ENCODE results near the gene SMAD5.

The SMAD5 gene

GRCh38 chr5:136094913-136095641, 37.6 kb upstream of the SMAD5 start:
- DNase-seq (ENCODE audit: low read depth, low spot score): no peak
- Histone ChIP-seq H3K36me3 (ENCODE audit: insufficient read depth, low read length) (no peaks in the 10 kb centered on the region), H3K9ac (ENCODE audit: insufficient read length) (no peak overlapping the region), H3K27ac (no peak overlapping the region), H3K4me3 (no peak overlapping the region), H3K9me3 (ENCODE audit: low read depth, low read length) (no peaks in the 10 kb centered on the region)
- TF ChIP-seq POLR2AphosphoS5 (IDR thresholded peaks at IDR 0.05; ENCODE audit: borderline replicate concordance, low read depth, low read length): no peak
- TF ChIP-seq EZH2 (IDR thresholded peaks at IDR 0.05): no peak
- no peak for TF ChIP-seq FOXP2 (optimal IDR thresholded peaks at IDR 0.05; ENCODE audit: control extremely low read depth, extremely low read length, insufficient read depth)

DNA sequence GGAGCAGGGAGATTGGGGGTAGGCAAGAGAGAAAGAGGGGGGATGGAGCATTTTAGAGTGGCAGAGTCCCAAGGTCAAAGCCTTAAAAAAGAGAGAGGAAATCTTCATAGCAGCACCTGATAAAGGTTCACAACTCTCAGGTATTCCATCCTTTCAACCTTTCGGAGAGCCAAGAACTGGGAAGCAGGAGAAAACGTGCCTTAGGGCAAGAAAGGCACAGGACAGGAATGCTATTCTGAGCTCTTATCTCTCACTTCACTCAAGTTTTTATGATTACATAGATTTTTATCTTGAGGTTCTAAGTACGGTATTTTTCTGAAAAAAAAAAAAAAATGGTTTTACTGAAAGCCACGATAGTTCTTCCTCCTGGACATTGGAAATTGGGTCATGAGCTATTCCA, 34.5 kb upstream of the SMAD5 start:
- Histone ChIP-seq H3K9ac (ENCODE audit: insufficient read length) (no peak overlapping the region), H3K9me3 (ENCODE audit: low read depth, low read length) (no peaks in the 10 kb centered on the region), H3K27ac (no peak overlapping the region), H3K36me3 (ENCODE audit: insufficient read depth, low read length) (no peaks in the 10 kb centered on the region), H3K4me3 (no peak overlapping the region)
- TF ChIP-seq FOXP2 (optimal IDR thresholded peaks at IDR 0.05; ENCODE audit: control extremely low read depth, extremely low read length, insufficient read depth): no peak
- TF ChIP-seq EZH2 (IDR thresholded peaks at IDR 0.05): no peak
- TF ChIP-seq POLR2AphosphoS5 (IDR thresholded peaks at IDR 0.05; ENCODE audit: borderline replicate concordance, low read depth, low read length): no peak
- no peak for DNase-seq (ENCODE audit: low read depth, low spot score)

DNA sequence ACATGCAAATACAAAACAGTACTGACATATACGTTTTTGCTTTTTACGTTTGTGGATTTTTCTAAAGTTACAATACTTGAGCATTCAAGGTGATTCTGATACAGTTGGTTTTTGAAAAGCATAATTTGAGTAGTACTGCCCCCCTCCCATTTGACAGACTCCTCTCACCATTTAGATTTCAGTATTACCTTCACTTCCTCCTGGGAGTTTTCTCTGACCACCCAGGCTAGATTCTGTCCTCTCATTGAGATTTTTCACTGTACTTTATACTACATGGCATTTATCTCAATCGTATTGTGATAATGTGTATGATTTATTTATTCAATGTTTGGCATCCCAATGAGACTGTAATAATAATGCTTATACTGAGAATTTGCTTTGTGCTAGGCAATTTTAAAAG, 32.8 kb upstream of the SMAD5 start:
- no peak for DNase-seq (ENCODE audit: low read depth, low spot score)
- no peaks in the 10 kb centered on the region for H3K9me3 ChIP-seq (ENCODE audit: low read depth, low read length)
- TF ChIP-seq POLR2AphosphoS5 (IDR thresholded peaks at IDR 0.05; ENCODE audit: borderline replicate concordance, low read depth, low read length) (no peak), EZH2 (IDR thresholded peaks at IDR 0.05) (no peak), FOXP2 (optimal IDR thresholded peaks at IDR 0.05; ENCODE audit: control extremely low read depth, extremely low read length, insufficient read depth) (no peak)

GRCh38 chr5:136101884-136102283, 30.8 kb upstream of the SMAD5 start:
- TF ChIP-seq POLR2AphosphoS5 (IDR thresholded peaks at IDR 0.05; ENCODE audit: borderline replicate concordance, low read depth, low read length): no peak
- TF ChIP-seq FOXP2 (optimal IDR thresholded peaks at IDR 0.05; ENCODE audit: control extremely low read depth, extremely low read length, insufficient read depth): no peak
- no peak for TF ChIP-seq EZH2 (IDR thresholded peaks at IDR 0.05)
- H3K9me3 ChIP-seq (ENCODE audit: low read depth, low read length): no peaks in the 10 kb centered on the region
- no peak overlapping the region for H3K4me3 ChIP-seq
- H3K9ac ChIP-seq (ENCODE audit: insufficient read length): no peak overlapping the region
- no peak for DNase-seq (ENCODE audit: low read depth, low spot score)
- H3K36me3 ChIP-seq (ENCODE audit: insufficient read depth, low read length): no peaks in the 10 kb centered on the region
- H3K27ac ChIP-seq: no peak overlapping the region

More for the DNA sequence above, 32.8 kb upstream of the SMAD5 start:
- no peaks in the 10 kb centered on the region for H3K36me3 ChIP-seq (ENCODE audit: insufficient read depth, low read length)
- no peak overlapping the region for H3K27ac ChIP-seq
- no peak overlapping the region for H3K9ac ChIP-seq (ENCODE audit: insufficient read length)
- H3K4me3 ChIP-seq: no peak overlapping the region

- TF ChIP-seq POLR2AphosphoS5 (IDR thresholded peaks at IDR 0.05; ENCODE audit: borderline replicate concordance, low read depth, low read length): no peak
- TF ChIP-seq EZH2 (IDR thresholded peaks at IDR 0.05): no peak
- no peak for TF ChIP-seq FOXP2 (optimal IDR thresholded peaks at IDR 0.05; ENCODE audit: control extremely low read depth, extremely low read length, insufficient read depth)
- no peak overlapping the region for H3K27ac ChIP-seq
- H3K9me3 ChIP-seq (ENCODE audit: low read depth, low read length): no peaks in the 10 kb centered on the region
- H3K4me3 ChIP-seq: no peak overlapping the region
- H3K9ac ChIP-seq (ENCODE audit: insufficient read length): no peak overlapping the region
- no peak for DNase-seq (ENCODE audit: low read depth, low spot score)
- no peaks in the 10 kb centered on the region for H3K36me3 ChIP-seq (ENCODE audit: insufficient read depth, low read length)
Observed at GRCh38 chr5:136103118-136103517, 29.5 kb upstream of the SMAD5 start.

- Histone ChIP-seq H3K9ac (ENCODE audit: insufficient read length) (no peak overlapping the region), H3K36me3 (ENCODE audit: insufficient read depth, low read length) (no peaks in the 10 kb centered on the region), H3K4me3 (no peak overlapping the region), H3K9me3 (ENCODE audit: low read depth, low read length) (no peaks in the 10 kb centered on the region), H3K27ac (no peak overlapping the region)
- DNase-seq (ENCODE audit: low read depth, low spot score): no peak
- TF ChIP-seq FOXP2 (optimal IDR thresholded peaks at IDR 0.05; ENCODE audit: control extremely low read depth, extremely low read length, insufficient read depth) (no peak), POLR2AphosphoS5 (IDR thresholded peaks at IDR 0.05; ENCODE audit: borderline replicate concordance, low read depth, low read length) (no peak), EZH2 (IDR thresholded peaks at IDR 0.05) (no peak)
Observed at GRCh38 chr5:136104306-136104965, 28.2 kb upstream of the SMAD5 start.

DNA sequence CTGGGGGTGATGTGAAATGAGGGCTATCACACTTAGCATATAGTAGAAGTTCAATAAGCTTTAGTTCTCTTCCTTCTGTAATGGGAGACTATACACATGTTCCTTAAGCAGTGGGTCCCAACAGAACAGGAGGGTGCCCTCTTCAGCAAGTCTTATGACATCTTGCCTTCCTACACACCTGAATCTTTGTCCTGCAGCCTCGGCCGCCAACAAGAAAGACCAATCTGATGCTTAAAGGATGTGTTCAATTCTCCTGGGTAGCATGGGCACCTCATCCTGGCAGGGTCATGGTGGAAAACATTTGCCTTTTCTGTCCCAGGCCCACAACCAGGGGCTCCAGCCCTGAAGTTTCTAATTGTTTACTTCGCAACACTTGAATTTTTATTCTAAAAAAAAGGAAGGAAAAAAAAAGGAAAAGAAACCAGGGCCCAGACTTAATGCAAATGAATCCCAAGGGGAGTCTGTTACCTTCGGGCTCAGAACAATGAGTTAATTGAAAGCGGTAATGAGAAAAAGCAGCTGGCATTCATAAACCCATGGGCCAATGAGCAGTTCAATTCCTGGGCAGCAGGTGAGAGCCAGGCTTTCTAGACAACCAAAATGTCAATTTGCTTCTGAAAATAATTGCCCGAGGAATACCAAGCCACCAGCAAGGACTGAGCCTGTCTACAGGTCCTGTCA, 26.2 kb upstream of the SMAD5 start:
- no peak overlapping the region for H3K27ac ChIP-seq
- no peaks in the 10 kb centered on the region for H3K36me3 ChIP-seq (ENCODE audit: insufficient read depth, low read length)
- no peak for DNase-seq (ENCODE audit: low read depth, low spot score)
- TF ChIP-seq FOXP2 (optimal IDR thresholded peaks at IDR 0.05; ENCODE audit: control extremely low read depth, extremely low read length, insufficient read depth): no peak
- no peak for TF ChIP-seq EZH2 (IDR thresholded peaks at IDR 0.05)
- no peak for TF ChIP-seq POLR2AphosphoS5 (IDR thresholded peaks at IDR 0.05; ENCODE audit: borderline replicate concordance, low read depth, low read length)
- H3K4me3 ChIP-seq: no peak overlapping the region
- H3K9me3 ChIP-seq (ENCODE audit: low read depth, low read length): no peaks in the 10 kb centered on the region
- H3K9ac ChIP-seq (ENCODE audit: insufficient read length): no peak overlapping the region

DNA sequence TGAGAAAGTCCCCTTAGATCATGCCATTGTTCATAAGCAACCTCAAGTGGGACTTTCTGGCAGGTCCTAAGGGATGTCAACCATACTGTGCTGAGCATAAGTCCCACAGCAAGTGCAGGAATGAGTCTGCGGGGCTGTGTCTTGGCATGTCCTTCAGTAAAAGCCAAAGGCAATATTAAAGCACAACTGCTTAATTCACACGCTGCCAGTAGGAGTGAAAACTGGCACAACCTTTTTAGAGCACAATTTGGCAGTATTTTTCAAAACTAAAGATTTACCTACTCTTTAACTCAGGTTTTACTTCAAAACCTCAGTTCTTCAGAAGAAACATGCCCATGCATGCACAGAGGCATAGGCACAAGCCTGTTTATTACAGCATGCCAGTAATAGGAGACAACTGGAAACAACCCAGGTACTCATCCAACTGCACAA, 24.4 kb upstream of the SMAD5 start:
- H3K36me3 ChIP-seq (ENCODE audit: insufficient read depth, low read length): no peaks in the 10 kb centered on the region
- no peak for DNase-seq (ENCODE audit: low read depth, low spot score)
- no peak overlapping the region for H3K27ac ChIP-seq
- H3K9ac ChIP-seq (ENCODE audit: insufficient read length): no peak overlapping the region
- H3K9me3 ChIP-seq (ENCODE audit: low read depth, low read length): no peaks in the 10 kb centered on the region
- TF ChIP-seq FOXP2 (optimal IDR thresholded peaks at IDR 0.05; ENCODE audit: control extremely low read depth, extremely low read length, insufficient read depth): no peak
- TF ChIP-seq EZH2 (IDR thresholded peaks at IDR 0.05): no peak
- TF ChIP-seq POLR2AphosphoS5 (IDR thresholded peaks at IDR 0.05; ENCODE audit: borderline replicate concordance, low read depth, low read length): no peak
- no peak overlapping the region for H3K4me3 ChIP-seq
